HCT116 (cell line): ENCODE data around the gene SLIT1. TPM values are rescaled to one million over a fixed set of nuclear protein-coding genes. Genes with fewer than 3 reads are reported as not detected.

Experiments
- ATAC-seq: fragments of 200-7000 bp; cut with Tn5 transposase; 2 replicates; pipeline ENCODE4 v1.9.1; 2020; ENCODE audit warnings: mild to moderate bottlenecking, moderate library complexity
- BruUV-seq: library from RNA; stranded (reverse); fragments of 400-500 nt; replicated peaks from 2 replicates; lab custom pipeline; 2021; lab: Mats Ljungman, UMichigan
- CTCF ChIA-PET: fragments of 300-600 bp; sonication (Branson Sonifier 250); formaldehyde crosslinking; loops from one replicate; lab custom pipeline; 2021; ENCODE audit warnings: antibody characterized with exemption; lab: Charles Lee
- POLR2A ChIA-PET: fragments of 300-600, 350-600 bp; sonication (Branson Sonifier 250); formaldehyde crosslinking; loops from one replicate; lab custom pipeline; 2021; ENCODE audit warnings: antibody characterized with exemption; lab: Charles Lee
- RAD21 ChIA-PET, 2 experiments: fragments of 300-600 bp; sonication (Branson Sonifier 250); formaldehyde crosslinking; loops; one replicate each; lab custom pipeline; 2023; ENCODE audit warnings: low total read pairs in 2 of 2; ENCODE audit not compliant: uncharacterized antibody in 2 of 2, unreplicated experiment in 2 of 2, low non-redundant PET in 1 of 2; lab: Charles Lee
- DNase-seq: peaks from one replicate; pipeline ENCODE4 v3.0.0-alpha.2; 2010; ENCODE audit warnings: low read depth, low spot score
- H2AFZ ChIP-seq: fragments of 200-600 bp; shearing (Covaris generic), sonication (generic); 2 replicates; pipeline ENCODE4 v1.6.1; 2017; ENCODE audit warnings: low read depth, mixed run types, mixed read lengths, antibody characterized with exemption, low read length; ENCODE audit not compliant: poor library complexity, severe bottlenecking
- H3K27ac ChIP-seq: 2 replicates; pipeline ENCODE4 v1.5.1; 2012; ENCODE audit warnings: low read depth, low read length
- H3K27me3 ChIP-seq: fragments of 200-600 bp; sonication (generic); 2 replicates; pipeline ENCODE4 v1.6.1; 2016; ENCODE audit warnings: mixed run types, low read length, mixed read lengths; ENCODE audit not compliant: insufficient read depth
- H3K36me3 ChIP-seq, 2 experiments: fragments of 200-500 bp in 1 of 2; fragments of 200-600 bp in 1 of 2; sonication (Bioruptor generic) in 1 of 2; sonication (generic) in 1 of 2; 2 replicates each; pipeline versions ENCODE4 v1.5.1 to v1.6.1; 2014 to 2016; ENCODE audit warnings: low read length in 2 of 2, inconsistent platforms in 1 of 2, mixed read lengths in 1 of 2, mixed run types in 1 of 2; ENCODE audit not compliant: insufficient read depth in 2 of 2, control insufficient read depth in 1 of 2
- H3K4me1 ChIP-seq, 2 experiments: fragments of 200-600 bp in 1 of 2; sonication (generic) in 1 of 2; 2 replicates each; pipeline versions ENCODE4 v1.5.1 to v1.6.1; 2012 to 2017; ENCODE audit warnings: low read length in 2 of 2, inconsistent platforms in 1 of 2, mild to moderate bottlenecking in 1 of 2, mixed read lengths in 1 of 2, mixed run types in 1 of 2, moderate library complexity in 1 of 2; ENCODE audit not compliant: insufficient read depth in 2 of 2, control insufficient read depth in 1 of 2
- H3K4me2 ChIP-seq: fragments of 200-600 bp; sonication (generic); 2 replicates; pipeline ENCODE4 v1.6.1; 2017; ENCODE audit warnings: mixed run types, low read length, mixed read lengths
- H3K4me3 ChIP-seq, 2 experiments: fragments of 200-600 bp in 1 of 2; sonication (generic) in 1 of 2; replicated peaks in 1 of 2; 2 replicates each; pipeline ENCODE4 v1.5.1; 2011 to 2016; ENCODE audit warnings: low read length in 2 of 2, control low read depth in 1 of 2, low read depth in 1 of 2, mild to moderate bottlenecking in 1 of 2, mixed read lengths in 1 of 2, mixed run types in 1 of 2
- H3K79me2 ChIP-seq: fragments of 200-600 bp; sonication (generic); 2 replicates; pipeline ENCODE4 v1.6.1; 2017; ENCODE audit warnings: mild to moderate bottlenecking, mixed run types, low read length, moderate library complexity, mixed read lengths; ENCODE audit not compliant: insufficient read depth
- H3K9ac ChIP-seq: fragments of 200-600 bp; sonication (generic); 2 replicates; pipeline ENCODE4 v1.6.1; 2016; ENCODE audit warnings: low read length, mixed read lengths
- H3K9me2 ChIP-seq: fragments of 200-600 bp; sonication (generic), shearing (Covaris generic); 2 replicates; pipeline ENCODE4 v1.6.1; 2017; ENCODE audit warnings: mixed run types, mild to moderate bottlenecking, moderate library complexity; ENCODE audit not compliant: insufficient read depth
- H3K9me3 ChIP-seq, 2 experiments: fragments of 200-500 bp in 1 of 2; fragments of 200-600 bp in 1 of 2; sonication (Bioruptor generic) in 1 of 2; sonication (generic) in 1 of 2; 2 replicates each; pipeline ENCODE4 v1.6.1; 2014 to 2017; ENCODE audit warnings: low read length in 2 of 2, mixed read lengths in 2 of 2, inconsistent platforms in 1 of 2, low read depth in 1 of 2, mild to moderate bottlenecking in 1 of 2, mixed run types in 1 of 2, moderate library complexity in 1 of 2; ENCODE audit not compliant: control insufficient read depth in 1 of 2, insufficient read depth in 1 of 2
- H4K20me1 ChIP-seq: fragments of 200-600 bp; sonication (generic), shearing (Covaris generic); 2 replicates; pipeline ENCODE4 v1.6.1; 2017; ENCODE audit warnings: mixed run types, mild to moderate bottlenecking, moderate library complexity; ENCODE audit not compliant: insufficient read depth
- ATF3 ChIP-seq: IDR thresholded peaks from 2 replicates; pipeline ENCODE4 v1.6.1; 2012
- CBX3 ChIP-seq: IDR thresholded peaks from 2 replicates; pipeline ENCODE4 v1.6.1; 2012; ENCODE audit warnings: low read depth
- ELF1 ChIP-seq: IDR thresholded peaks from 2 replicates; pipeline ENCODE4 v1.6.1; 2012; ENCODE audit warnings: low read depth, borderline replicate concordance
- EZH2 ChIP-seq: fragments of 200-600 bp; sonication (generic); IDR thresholded peaks from 2 replicates; pipeline ENCODE4 v1.6.1; 2017; ENCODE audit warnings: antibody characterized with exemption, mixed run types
- FOSL1 ChIP-seq: IDR thresholded peaks from 2 replicates; pipeline ENCODE4 v1.6.1; 2012; ENCODE audit warnings: low read depth
- RAD21 ChIP-seq: IDR thresholded peaks from 2 replicates; pipeline ENCODE4 v1.6.1; 2012; ENCODE audit warnings: low read depth, mild to moderate bottlenecking
- SIN3A ChIP-seq: IDR thresholded peaks from 2 replicates; pipeline ENCODE4 v1.6.1; 2012; ENCODE audit warnings: low read depth
- TCF7L2 ChIP-seq: IDR thresholded peaks from 2 replicates; pipeline ENCODE4 v1.7.0; 2011; ENCODE audit warnings: borderline replicate concordance, inconsistent platforms; ENCODE audit not compliant: insufficient read depth, insufficient read length; ENCODE audit errors: extremely low read depth
- ZBTB33 ChIP-seq: IDR thresholded peaks from 2 replicates; pipeline ENCODE4 v1.6.1; 2011; ENCODE audit warnings: mild to moderate bottlenecking, low read length, moderate library complexity; ENCODE audit not compliant: insufficient replicate concordance; ENCODE audit errors: extremely low read depth
- intact Hi-C: fragments of 100-400 bp; cut with micrococcal nuclease; formaldehyde crosslinking; loops from 2 replicates; pipeline ENCODE4 v1.10.0; 2022
- total RNA-seq: library from RNA; stranded (reverse); gene quantifications from one replicate; pipeline ENCODE4 v1.2.1, GENCODE V29; 2021; ENCODE audit not compliant: unreplicated experiment

Gene SLIT1
- total RNA-seq, 1 experiment from 2014 or later = 0.42 TPM

GRCh38 chr10:97121041-97121440, 64.7 kb downstream of the SLIT1 start:
- H2AFZ ChIP-seq = no peak overlapping the region
- BruUV-seq = no TSS peak
- no peak overlapping the region for H3K27ac ChIP-seq
- CTCF ChIA-PET = interaction anchor here (1.9 to 3.9 kb wide), 2 partner anchors 39 to 48 kb away, joined by 7 to 10 read pairs; no protein-coding TSS in a partner anchor
- no peaks in the 10 kb centered on the region for H3K79me2 ChIP-seq
- intact Hi-C loops = no loop called here
- peaks cover 37% of the 10 kb centered on the region for H3K27me3 ChIP-seq
- no peaks in the 10 kb centered on the region for H3K4me1 ChIP-seq
- no peak overlapping the region for H3K9ac ChIP-seq
- RAD21 ChIA-PET = no interaction called here
- H3K36me3 ChIP-seq = no peaks in the 10 kb centered on the region
- H3K9me3 ChIP-seq = no peaks in the 10 kb centered on the region
- ATAC-seq (no peak), DNase-seq (no peak)
- H4K20me1 ChIP-seq = no peaks in the 10 kb centered on the region
- no peak overlapping the region for H3K4me2 ChIP-seq
- TF ChIP-seq ATF3 (no peak), CBX3 (no peak), RAD21 (no peak), EZH2 (no peak), ELF1 (no peak), TCF7L2 (no peak), SIN3A (no peak), FOSL1 (no peak)
- POLR2A ChIA-PET = no interaction called here
- H3K4me3 ChIP-seq = no peak overlapping the region
- H3K9me2 ChIP-seq = no peaks in the 10 kb centered on the region

- H3K4me2 ChIP-seq = no peak overlapping the region
- no peaks in the 10 kb centered on the region for H3K9me2 ChIP-seq
- no peak overlapping the region for H3K4me3 ChIP-seq
- no peaks in the 10 kb centered on the region for H3K79me2 ChIP-seq
- no peaks in the 10 kb centered on the region for H4K20me1 ChIP-seq
- intact Hi-C loops = no loop called here
- H3K36me3 ChIP-seq = no peaks in the 10 kb centered on the region
- H3K4me1 ChIP-seq = no peaks in the 10 kb centered on the region
- peaks cover 37% of the 10 kb centered on the region for H3K27me3 ChIP-seq
- BruUV-seq = no TSS peak
- no peak for TF ChIP-seq ZBTB33
- no peak for DNase-seq
- ChIA-PET RAD21 (no interaction called here), CTCF (interaction anchor here (0.7 to 5.2 kb wide), 3 partner anchors 39 to 83 kb away, joined by 3 to 48 read pairs (median 7); no protein-coding TSS in a partner anchor), POLR2A (no interaction called here)
- no peak overlapping the region for H3K9ac ChIP-seq
- H2AFZ ChIP-seq = no peak overlapping the region
- no peaks in the 10 kb centered on the region for H3K9me3 ChIP-seq
- ATAC-seq = no peak
- H3K27ac ChIP-seq = no peak overlapping the region
Observed at GRCh38 chr10:97120370-97120769, 65.4 kb downstream of the SLIT1 start.
